ENCODE results near the gene OTUD3. TPM values are rescaled to one million over a fixed set of nuclear protein-coding genes. Genes with fewer than 3 reads are reported as not detected.

Gene OTUD3
- total and polyA plus RNA-seq, 9 of the 15 experiments (the other 6 are each of a cell fraction or from before 2014, with no cell fraction given) = 2.0 to 16.6 (median 11.0) TPM

DNA sequence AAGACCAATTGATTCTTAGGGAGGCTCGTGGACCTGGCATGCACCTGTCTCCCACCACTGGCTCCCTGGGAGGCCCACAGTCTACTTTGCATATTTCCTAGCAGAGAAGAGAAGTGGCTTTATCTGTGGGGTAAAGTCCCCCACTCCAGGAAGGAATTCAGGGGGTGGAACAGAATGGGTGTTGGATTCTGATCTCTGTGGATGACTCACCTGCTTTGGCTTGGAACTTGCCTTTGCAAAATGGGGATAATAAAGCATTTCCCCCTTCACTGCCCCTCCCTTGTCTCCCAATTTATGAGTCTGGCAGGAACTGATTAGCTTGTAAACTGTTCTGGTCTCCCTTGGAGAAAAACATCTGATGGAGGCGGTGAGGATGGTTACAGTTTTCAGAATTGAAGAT is 21.2 kb upstream of the OTUD3 start (continued):
- TF ChIP-seq ETV6 (IDR thresholded peaks at IDR 0.05; ENCODE audit: borderline replicate concordance in 1 of 2, low read depth in 2 of 2, low read length in 1 of 2) (no peak), ETV6 (CRISPR knock-in tag; IDR thresholded peaks at IDR 0.05; ENCODE audit: borderline replicate concordance) (no peak), CREM (IDR thresholded peaks at IDR 0.05; ENCODE audit: low read depth) (0 out of 2 replicates have a peak, but pooled peaks have one; percentile 6), KLF16 (IDR thresholded peaks at IDR 0.05) (peak; percentile 56; the same call in 1 of the 2 replicates), TRIM28 (IDR thresholded peaks at IDR 0.05) (no peak), ZBTB17 (CRISPR knock-in tag; IDR thresholded peaks at IDR 0.05) (no peak), SLC30A9 (CRISPR knock-in tag; IDR thresholded peaks at IDR 0.05) (no peak), PHTF2 (CRISPR knock-in tag; IDR thresholded peaks at IDR 0.05) (no peak)
- TF ChIP-seq, protein P1, sequence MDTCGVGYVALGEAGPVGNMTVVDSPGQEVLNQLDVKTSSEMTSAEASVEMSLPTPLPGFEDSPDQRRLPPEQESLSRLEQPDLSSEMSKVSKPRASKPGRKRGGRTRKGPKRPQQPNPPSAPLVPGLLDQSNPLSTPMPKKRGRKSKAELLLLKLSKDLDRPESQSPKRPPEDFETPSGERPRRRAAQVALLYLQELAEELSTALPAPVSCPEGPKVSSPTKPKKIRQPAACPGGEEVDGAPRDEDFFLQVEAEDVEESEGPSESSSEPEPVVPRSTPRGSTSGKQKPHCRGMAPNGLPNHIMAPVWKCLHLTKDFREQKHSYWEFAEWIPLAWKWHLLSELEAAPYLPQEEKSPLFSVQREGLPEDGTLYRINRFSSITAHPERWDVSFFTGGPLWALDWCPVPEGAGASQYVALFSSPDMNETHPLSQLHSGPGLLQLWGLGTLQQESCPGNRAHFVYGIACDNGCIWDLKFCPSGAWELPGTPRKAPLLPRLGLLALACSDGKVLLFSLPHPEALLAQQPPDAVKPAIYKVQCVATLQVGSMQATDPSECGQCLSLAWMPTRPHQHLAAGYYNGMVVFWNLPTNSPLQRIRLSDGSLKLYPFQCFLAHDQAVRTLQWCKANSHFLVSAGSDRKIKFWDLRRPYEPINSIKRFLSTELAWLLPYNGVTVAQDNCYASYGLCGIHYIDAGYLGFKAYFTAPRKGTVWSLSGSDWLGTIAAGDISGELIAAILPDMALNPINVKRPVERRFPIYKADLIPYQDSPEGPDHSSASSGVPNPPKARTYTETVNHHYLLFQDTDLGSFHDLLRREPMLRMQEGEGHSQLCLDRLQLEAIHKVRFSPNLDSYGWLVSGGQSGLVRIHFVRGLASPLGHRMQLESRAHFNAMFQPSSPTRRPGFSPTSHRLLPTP (IDR thresholded peaks at IDR 0.05; ENCODE audit: borderline replicate concordance, extremely low read depth, insufficient read length) = no peak
- TF ChIP-seq, protein P2, sequence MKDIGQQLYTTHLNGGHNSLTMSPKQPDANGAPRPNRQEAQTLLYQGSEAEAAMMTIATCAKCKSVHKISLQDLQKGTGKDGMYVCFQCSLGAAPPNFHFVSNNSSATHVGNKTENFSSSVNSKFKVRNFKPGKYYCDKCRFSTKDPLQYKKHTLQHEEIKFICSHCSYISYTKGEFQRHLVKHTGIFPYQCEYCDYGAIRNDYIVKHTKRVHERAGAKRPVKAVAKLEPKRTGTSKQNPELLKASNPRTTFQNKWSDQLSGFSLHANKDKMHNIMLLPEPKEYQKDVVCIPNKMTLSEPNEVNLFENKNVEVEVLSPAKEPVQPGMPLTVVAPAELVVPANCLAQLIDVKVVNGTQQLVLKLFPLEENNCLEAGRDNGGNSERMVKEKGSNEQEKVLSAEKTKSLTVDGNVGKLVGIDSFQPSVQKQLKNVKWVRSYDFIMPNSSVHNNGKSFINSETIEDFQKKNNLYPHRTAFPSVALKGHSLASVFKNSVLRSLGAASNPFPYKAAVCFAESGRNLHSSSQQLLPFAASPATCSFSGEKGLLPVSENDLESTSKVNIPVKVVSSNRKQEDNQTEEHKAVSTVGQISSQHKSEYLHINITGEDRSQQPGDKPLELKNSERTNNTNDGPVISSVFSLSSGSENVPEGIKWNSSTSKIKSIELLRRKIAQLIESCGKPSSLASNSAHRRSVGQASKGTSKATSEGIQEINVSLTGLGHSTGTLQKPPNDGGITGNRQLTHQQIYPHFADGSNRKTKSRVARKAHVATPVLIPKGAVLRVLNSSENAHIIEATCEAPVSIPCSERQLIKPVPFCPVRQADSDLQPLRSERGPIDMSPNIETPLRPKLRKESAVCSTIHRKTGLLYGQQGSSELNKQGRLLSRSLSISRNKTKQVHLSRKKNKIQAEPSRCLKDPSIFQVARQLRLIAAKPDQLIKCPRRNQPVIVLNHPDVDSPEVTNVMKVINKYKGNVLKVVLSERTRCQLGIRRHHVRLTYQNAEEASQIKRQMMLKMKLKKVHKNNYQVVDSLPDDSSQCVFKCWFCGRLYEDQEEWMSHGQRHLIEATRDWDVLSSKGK (CRISPR knock-in tag; IDR thresholded peaks at IDR 0.05) = no peak
- TF ChIP-seq, protein P3, sequence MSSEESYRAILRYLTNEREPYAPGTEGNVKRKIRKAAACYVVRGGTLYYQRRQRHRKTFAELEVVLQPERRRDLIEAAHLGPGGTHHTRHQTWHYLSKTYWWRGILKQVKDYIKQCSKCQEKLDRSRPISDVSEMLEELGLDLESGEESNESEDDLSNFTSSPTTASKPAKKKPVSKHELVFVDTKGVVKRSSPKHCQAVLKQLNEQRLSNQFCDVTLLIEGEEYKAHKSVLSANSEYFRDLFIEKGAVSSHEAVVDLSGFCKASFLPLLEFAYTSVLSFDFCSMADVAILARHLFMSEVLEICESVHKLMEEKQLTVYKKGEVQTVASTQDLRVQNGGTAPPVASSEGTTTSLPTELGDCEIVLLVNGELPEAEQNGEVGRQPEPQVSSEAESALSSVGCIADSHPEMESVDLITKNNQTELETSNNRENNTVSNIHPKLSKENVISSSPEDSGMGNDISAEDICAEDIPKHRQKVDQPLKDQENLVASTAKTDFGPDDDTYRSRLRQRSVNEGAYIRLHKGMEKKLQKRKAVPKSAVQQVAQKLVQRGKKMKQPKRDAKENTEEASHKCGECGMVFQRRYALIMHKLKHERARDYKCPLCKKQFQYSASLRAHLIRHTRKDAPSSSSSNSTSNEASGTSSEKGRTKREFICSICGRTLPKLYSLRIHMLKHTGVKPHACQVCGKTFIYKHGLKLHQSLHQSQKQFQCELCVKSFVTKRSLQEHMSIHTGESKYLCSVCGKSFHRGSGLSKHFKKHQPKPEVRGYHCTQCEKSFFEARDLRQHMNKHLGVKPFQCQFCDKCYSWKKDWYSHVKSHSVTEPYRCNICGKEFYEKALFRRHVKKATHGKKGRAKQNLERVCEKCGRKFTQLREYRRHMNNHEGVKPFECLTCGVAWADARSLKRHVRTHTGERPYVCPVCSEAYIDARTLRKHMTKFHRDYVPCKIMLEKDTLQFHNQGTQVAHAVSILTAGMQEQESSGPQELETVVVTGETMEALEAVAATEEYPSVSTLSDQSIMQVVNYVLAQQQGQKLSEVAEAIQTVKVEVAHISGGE (CRISPR knock-in tag; IDR thresholded peaks at IDR 0.05) = no peak
- TF ChIP-seq, protein P4, sequence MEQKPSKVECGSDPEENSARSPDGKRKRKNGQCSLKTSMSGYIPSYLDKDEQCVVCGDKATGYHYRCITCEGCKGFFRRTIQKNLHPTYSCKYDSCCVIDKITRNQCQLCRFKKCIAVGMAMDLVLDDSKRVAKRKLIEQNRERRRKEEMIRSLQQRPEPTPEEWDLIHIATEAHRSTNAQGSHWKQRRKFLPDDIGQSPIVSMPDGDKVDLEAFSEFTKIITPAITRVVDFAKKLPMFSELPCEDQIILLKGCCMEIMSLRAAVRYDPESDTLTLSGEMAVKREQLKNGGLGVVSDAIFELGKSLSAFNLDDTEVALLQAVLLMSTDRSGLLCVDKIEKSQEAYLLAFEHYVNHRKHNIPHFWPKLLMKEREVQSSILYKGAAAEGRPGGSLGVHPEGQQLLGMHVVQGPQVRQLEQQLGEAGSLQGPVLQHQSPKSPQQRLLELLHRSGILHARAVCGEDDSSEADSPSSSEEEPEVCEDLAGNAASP (IDR thresholded peaks at IDR 0.05) = no peak
- TF ChIP-seq, protein P5, sequence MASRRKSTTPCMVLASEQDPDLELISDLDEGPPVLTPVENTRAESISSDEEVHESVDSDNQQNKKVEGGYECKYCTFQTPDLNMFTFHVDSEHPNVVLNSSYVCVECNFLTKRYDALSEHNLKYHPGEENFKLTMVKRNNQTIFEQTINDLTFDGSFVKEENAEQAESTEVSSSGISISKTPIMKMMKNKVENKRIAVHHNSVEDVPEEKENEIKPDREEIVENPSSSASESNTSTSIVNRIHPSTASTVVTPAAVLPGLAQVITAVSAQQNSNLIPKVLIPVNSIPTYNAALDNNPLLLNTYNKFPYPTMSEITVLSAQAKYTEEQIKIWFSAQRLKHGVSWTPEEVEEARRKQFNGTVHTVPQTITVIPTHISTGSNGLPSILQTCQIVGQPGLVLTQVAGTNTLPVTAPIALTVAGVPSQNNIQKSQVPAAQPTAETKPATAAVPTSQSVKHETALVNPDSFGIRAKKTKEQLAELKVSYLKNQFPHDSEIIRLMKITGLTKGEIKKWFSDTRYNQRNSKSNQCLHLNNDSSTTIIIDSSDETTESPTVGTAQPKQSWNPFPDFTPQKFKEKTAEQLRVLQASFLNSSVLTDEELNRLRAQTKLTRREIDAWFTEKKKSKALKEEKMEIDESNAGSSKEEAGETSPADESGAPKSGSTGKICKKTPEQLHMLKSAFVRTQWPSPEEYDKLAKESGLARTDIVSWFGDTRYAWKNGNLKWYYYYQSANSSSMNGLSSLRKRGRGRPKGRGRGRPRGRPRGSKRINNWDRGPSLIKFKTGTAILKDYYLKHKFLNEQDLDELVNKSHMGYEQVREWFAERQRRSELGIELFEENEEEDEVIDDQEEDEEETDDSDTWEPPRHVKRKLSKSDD (conservative IDR thresholded peaks at IDR 0.05; ENCODE audit: low read length) = no peak
